OCI-LY3 (cell line): ENCODE measurements around the gene INPP5J.

Source experiments
- CTCF ChIP-seq: fragments of 200-600, 300-600 bp; sonication (generic); IDR thresholded peaks from 2 replicates; pipeline ENCODE4 v1.5.1; 2014; ENCODE audit warnings: antibody characterized with exemption, low read length, low read depth
- EZH2phosphoT487 ChIP-seq: fragments of 200-600 bp; shearing (Covaris generic); IDR thresholded peaks from 2 replicates; pipeline ENCODE4 v1.6.1; 2018; ENCODE audit warnings: antibody characterized with exemption, mixed run types, low read depth

GRCh38 chr22:31160328-31160978 lies 37.7 kb downstream of the INPP5J start:
- TF ChIP-seq CTCF = no peak
- TF ChIP-seq EZH2phosphoT487 = no peak
